WTC11 (cell line): ENCODE results near the gene MPEG1. TPM values are rescaled to one million over a fixed set of nuclear protein-coding genes. Genes with fewer than 3 reads are reported as not detected.

Experiments
- ATAC-seq: fragments of 200-7000 bp; cut with Tn5 transposase; 2 replicates; pipeline ENCODE4 v1.10.0; 2021; ENCODE audit warnings: mild to moderate bottlenecking, moderate library complexity
- CTCF ChIA-PET: fragments of 300-600 bp; sonication (Branson Sonifier 250); formaldehyde crosslinking; loops from one replicate; lab custom pipeline; 2021; ENCODE audit warnings: antibody characterized with exemption; lab: Charles Lee
- POLR2A ChIA-PET: fragments of 350-600 bp; sonication (Branson Sonifier 250); formaldehyde crosslinking; loops from one replicate; lab custom pipeline; 2021; ENCODE audit warnings: antibody characterized with exemption; lab: Charles Lee
- DNase-seq: peaks from one replicate; pipeline ENCODE4 v3.0.0; 2021; ENCODE audit warnings: low spot score
- H3K27ac Mint-ChIP-seq: 2 replicates; pipeline ENCODE4 v1.8.0; 2021; ENCODE audit warnings: mixed read lengths
- H3K27me3 Mint-ChIP-seq: 2 replicates; pipeline ENCODE4 v1.8.0; 2021; ENCODE audit warnings: low read depth, mild to moderate bottlenecking, moderate library complexity, mixed read lengths
- H3K36me3 Mint-ChIP-seq: 2 replicates; pipeline ENCODE4 v1.8.0; 2021; ENCODE audit warnings: mixed read lengths
- H3K4me1 Mint-ChIP-seq: 2 replicates; pipeline ENCODE4 v1.8.0; 2022; ENCODE audit warnings: mixed read lengths
- H3K4me3 Mint-ChIP-seq: 2 replicates; pipeline ENCODE4 v1.8.0; 2021; ENCODE audit warnings: mild to moderate bottlenecking, moderate library complexity, mixed read lengths
- H3K9me3 Mint-ChIP-seq: 2 replicates; pipeline ENCODE4 v1.8.0; 2021; ENCODE audit warnings: mixed read lengths
- GABPB1 ChIP-seq: sonication (generic); formaldehyde crosslinking; IDR thresholded peaks from 2 replicates; pipeline ENCODE4 v1.8.1; 2023; ENCODE audit warnings: mild to moderate bottlenecking, missing genetic modification reagents
- NR2C2 ChIP-seq: sonication (generic); formaldehyde crosslinking; IDR thresholded peaks from 2 replicates; pipeline ENCODE4 v1.8.0; 2022; ENCODE audit warnings: mild to moderate bottlenecking, missing genetic modification reagents
- RORB ChIP-seq: fragments of 250-450 bp; sonication (Bioruptor Pico); IDR thresholded peaks from 2 replicates; pipeline ENCODE4 v1.9.0; 2021; ENCODE audit warnings: mild to moderate bottlenecking
- TP53 ChIP-seq: sonication (generic); formaldehyde crosslinking; IDR thresholded peaks from 2 replicates; pipeline ENCODE4 v1.8.1; 2023; ENCODE audit warnings: mild to moderate bottlenecking, missing genetic modification reagents
- ZNF121 ChIP-seq: sonication (generic); formaldehyde crosslinking; IDR thresholded peaks from 2 replicates; pipeline ENCODE4 v1.8.0; 2023; ENCODE audit warnings: missing genetic modification reagents
- total RNA-seq: library from RNA; stranded (reverse); gene quantifications from 3 replicates; pipeline ENCODE4 v1.2.3, GENCODE V29; 2021
- TF ChIP-seq, protein P1 (sequence below): sonication (generic); formaldehyde crosslinking; IDR thresholded peaks from 2 replicates; pipeline ENCODE4 v1.8.1; 2022; ENCODE audit warnings: mild to moderate bottlenecking, missing genetic modification reagents, moderate library complexity, borderline replicate concordance
- TF ChIP-seq, protein P2 (sequence below): sonication (generic); formaldehyde crosslinking; IDR thresholded peaks from 2 replicates; pipeline ENCODE4 v1.8.1; 2023; ENCODE audit warnings: mild to moderate bottlenecking, missing genetic modification reagents
- TF ChIP-seq, protein P3 (sequence below): sonication (generic); formaldehyde crosslinking; conservative IDR thresholded peaks from 2 replicates; pipeline ENCODE4 v1.8.1; 2022; ENCODE audit warnings: mild to moderate bottlenecking, missing genetic modification reagents
- TF ChIP-seq, protein P4 (sequence below): sonication (generic); formaldehyde crosslinking; IDR thresholded peaks from 2 replicates; pipeline ENCODE4 v1.8.1; 2023; ENCODE audit warnings: mild to moderate bottlenecking, missing genetic modification reagents, borderline replicate concordance
- TF ChIP-seq, protein P5 (sequence below): sonication (generic); formaldehyde crosslinking; IDR thresholded peaks from 2 replicates; pipeline ENCODE4 v1.8.0; 2023; ENCODE audit warnings: missing genetic modification reagents, mild to moderate bottlenecking, borderline replicate concordance
- TF ChIP-seq, protein P6 (sequence below): fragments of 250-450 bp; sonication (Bioruptor Pico); IDR thresholded peaks from 2 replicates; pipeline ENCODE4 v1.9.0; 2021; ENCODE audit warnings: moderate library complexity, mild to moderate bottlenecking, inconsistent platforms, borderline replicate concordance
- TF ChIP-seq, protein P7 (sequence below): sonication (generic); formaldehyde crosslinking; IDR thresholded peaks from 2 replicates; pipeline ENCODE4 v1.8.0; 2022; ENCODE audit warnings: mild to moderate bottlenecking, missing genetic modification reagents

The MPEG1 gene
- total RNA-seq, 1 experiment from 2014 or later = 0.09 TPM

DNA sequence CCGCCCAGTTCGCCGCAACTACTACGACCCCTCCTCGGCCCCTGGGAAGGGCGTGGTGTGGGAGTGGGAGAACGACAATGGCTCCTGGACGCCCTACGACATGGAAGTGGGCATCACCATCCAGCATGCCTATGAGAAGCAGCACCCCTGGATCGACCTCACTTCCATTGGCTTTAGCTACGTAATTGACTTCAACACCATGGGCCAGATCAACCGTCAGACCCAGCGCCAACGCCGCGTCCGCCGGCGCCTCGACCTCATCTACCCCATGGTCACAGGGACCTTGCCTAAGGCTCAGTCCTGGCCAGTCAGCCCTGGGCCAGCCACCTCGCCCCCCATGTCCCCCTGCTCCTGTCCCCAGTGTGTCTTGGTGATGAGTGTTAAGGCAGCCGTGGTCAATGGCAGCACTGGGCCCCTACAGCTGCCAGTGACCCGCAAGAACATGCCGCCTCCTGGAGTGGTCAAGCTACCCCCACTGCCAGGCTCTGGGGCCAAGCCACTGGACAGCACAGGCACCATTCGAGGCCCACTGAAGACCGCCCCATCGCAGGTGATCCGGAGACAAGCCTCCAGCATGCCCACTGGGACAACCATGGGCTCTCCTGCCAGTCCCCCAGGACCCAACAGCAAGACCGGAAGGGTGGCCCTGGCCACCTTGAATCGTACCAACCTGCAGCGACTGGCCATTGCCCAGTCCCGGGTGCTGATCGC is 30.8 kb downstream of the MPEG1 start:
- ChIA-PET POLR2A (interaction anchor here (0.9 to 1.0 kb wide), 2 partner anchors 8 to 24 kb away, joined by 6 read pairs; no protein-coding TSS in a partner anchor), CTCF (interaction anchor here (0.5 to 8.6 kb wide), 26 partner anchors 10 to 521 kb away, joined by 3 to 382 read pairs (median 4); partner anchors contain the start of genes DTX4, FAM111A and OR5A2)
- no peak overlapping the region for H3K4me3 Mint-ChIP-seq
- H3K9me3 Mint-ChIP-seq = peaks cover 15% of the 10 kb centered on the region
- DNase-seq (no peak), ATAC-seq (no peak)
- TF ChIP-seq, protein P1, sequence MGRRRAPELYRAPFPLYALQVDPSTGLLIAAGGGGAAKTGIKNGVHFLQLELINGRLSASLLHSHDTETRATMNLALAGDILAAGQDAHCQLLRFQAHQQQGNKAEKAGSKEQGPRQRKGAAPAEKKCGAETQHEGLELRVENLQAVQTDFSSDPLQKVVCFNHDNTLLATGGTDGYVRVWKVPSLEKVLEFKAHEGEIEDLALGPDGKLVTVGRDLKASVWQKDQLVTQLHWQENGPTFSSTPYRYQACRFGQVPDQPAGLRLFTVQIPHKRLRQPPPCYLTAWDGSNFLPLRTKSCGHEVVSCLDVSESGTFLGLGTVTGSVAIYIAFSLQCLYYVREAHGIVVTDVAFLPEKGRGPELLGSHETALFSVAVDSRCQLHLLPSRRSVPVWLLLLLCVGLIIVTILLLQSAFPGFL = no peak
- TF ChIP-seq, protein P2, sequence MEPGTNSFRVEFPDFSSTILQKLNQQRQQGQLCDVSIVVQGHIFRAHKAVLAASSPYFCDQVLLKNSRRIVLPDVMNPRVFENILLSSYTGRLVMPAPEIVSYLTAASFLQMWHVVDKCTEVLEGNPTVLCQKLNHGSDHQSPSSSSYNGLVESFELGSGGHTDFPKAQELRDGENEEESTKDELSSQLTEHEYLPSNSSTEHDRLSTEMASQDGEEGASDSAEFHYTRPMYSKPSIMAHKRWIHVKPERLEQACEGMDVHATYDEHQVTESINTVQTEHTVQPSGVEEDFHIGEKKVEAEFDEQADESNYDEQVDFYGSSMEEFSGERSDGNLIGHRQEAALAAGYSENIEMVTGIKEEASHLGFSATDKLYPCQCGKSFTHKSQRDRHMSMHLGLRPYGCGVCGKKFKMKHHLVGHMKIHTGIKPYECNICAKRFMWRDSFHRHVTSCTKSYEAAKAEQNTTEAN (CRISPR knock-in tag) = no peak
- no peak for TF ChIP-seq NR2C2 (CRISPR knock-in tag)
- TF ChIP-seq, protein P3, sequence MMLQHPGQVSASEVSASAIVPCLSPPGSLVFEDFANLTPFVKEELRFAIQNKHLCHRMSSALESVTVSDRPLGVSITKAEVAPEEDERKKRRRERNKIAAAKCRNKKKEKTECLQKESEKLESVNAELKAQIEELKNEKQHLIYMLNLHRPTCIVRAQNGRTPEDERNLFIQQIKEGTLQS (CRISPR knock-in tag) = no peak
- TF ChIP-seq RORB = no peak
- TF ChIP-seq TP53 (CRISPR knock-in tag) = no peak
- TF ChIP-seq ZNF121 (CRISPR knock-in tag) = no peak
- TF ChIP-seq, protein P4, sequence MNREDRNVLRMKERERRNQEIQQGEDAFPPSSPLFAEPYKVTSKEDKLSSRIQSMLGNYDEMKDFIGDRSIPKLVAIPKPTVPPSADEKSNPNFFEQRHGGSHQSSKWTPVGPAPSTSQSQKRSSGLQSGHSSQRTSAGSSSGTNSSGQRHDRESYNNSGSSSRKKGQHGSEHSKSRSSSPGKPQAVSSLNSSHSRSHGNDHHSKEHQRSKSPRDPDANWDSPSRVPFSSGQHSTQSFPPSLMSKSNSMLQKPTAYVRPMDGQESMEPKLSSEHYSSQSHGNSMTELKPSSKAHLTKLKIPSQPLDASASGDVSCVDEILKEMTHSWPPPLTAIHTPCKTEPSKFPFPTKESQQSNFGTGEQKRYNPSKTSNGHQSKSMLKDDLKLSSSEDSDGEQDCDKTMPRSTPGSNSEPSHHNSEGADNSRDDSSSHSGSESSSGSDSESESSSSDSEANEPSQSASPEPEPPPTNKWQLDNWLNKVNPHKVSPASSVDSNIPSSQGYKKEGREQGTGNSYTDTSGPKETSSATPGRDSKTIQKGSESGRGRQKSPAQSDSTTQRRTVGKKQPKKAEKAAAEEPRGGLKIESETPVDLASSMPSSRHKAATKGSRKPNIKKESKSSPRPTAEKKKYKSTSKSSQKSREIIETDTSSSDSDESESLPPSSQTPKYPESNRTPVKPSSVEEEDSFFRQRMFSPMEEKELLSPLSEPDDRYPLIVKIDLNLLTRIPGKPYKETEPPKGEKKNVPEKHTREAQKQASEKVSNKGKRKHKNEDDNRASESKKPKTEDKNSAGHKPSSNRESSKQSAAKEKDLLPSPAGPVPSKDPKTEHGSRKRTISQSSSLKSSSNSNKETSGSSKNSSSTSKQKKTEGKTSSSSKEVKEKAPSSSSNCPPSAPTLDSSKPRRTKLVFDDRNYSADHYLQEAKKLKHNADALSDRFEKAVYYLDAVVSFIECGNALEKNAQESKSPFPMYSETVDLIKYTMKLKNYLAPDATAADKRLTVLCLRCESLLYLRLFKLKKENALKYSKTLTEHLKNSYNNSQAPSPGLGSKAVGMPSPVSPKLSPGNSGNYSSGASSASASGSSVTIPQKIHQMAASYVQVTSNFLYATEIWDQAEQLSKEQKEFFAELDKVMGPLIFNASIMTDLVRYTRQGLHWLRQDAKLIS (CRISPR knock-in tag) = no peak
- peaks cover 35% of the 10 kb centered on the region for H3K36me3 Mint-ChIP-seq
- peaks cover 31% of the 10 kb centered on the region for H3K4me1 Mint-ChIP-seq
- no peaks in the 10 kb centered on the region; the same call in 1 of the 2 replicates for H3K27me3 Mint-ChIP-seq
- no peak overlapping the region for H3K27ac Mint-ChIP-seq

DNA sequence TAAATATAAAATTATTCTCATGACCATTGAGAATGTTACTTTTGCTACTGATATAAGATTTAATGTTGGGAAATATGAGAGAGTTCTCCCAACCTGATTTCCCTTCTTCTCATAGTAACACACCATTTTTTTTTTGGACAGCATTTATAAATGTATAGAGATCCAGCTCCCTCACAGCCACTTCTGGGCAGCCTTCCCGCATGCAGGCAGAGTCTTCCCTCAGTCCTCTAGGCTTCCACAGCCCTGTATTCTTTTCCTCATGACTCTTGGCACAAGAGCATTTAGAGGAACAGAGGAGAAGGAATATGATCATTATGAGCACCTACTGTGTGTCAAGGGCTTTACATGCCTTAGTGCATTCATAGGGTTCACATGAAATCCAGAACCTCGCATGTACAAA is 31.8 kb downstream of the MPEG1 start:
- peaks cover 31% of the 10 kb centered on the region for H3K4me1 Mint-ChIP-seq
- peaks cover 35% of the 10 kb centered on the region for H3K36me3 Mint-ChIP-seq
- POLR2A ChIA-PET = no interaction called here
- DNase-seq (no peak), ATAC-seq (no peak)
- CTCF ChIA-PET = interaction anchor here (1.4 to 8.6 kb wide), 4 partner anchors 9 to 45 kb away, joined by 3 to 382 read pairs (median 7); partner anchors contain the start of gene DTX4
- H3K9me3 Mint-ChIP-seq = peaks cover 15% of the 10 kb centered on the region
- TF ChIP-seq GABPB1 = no peak
- TF ChIP-seq, protein P5, sequence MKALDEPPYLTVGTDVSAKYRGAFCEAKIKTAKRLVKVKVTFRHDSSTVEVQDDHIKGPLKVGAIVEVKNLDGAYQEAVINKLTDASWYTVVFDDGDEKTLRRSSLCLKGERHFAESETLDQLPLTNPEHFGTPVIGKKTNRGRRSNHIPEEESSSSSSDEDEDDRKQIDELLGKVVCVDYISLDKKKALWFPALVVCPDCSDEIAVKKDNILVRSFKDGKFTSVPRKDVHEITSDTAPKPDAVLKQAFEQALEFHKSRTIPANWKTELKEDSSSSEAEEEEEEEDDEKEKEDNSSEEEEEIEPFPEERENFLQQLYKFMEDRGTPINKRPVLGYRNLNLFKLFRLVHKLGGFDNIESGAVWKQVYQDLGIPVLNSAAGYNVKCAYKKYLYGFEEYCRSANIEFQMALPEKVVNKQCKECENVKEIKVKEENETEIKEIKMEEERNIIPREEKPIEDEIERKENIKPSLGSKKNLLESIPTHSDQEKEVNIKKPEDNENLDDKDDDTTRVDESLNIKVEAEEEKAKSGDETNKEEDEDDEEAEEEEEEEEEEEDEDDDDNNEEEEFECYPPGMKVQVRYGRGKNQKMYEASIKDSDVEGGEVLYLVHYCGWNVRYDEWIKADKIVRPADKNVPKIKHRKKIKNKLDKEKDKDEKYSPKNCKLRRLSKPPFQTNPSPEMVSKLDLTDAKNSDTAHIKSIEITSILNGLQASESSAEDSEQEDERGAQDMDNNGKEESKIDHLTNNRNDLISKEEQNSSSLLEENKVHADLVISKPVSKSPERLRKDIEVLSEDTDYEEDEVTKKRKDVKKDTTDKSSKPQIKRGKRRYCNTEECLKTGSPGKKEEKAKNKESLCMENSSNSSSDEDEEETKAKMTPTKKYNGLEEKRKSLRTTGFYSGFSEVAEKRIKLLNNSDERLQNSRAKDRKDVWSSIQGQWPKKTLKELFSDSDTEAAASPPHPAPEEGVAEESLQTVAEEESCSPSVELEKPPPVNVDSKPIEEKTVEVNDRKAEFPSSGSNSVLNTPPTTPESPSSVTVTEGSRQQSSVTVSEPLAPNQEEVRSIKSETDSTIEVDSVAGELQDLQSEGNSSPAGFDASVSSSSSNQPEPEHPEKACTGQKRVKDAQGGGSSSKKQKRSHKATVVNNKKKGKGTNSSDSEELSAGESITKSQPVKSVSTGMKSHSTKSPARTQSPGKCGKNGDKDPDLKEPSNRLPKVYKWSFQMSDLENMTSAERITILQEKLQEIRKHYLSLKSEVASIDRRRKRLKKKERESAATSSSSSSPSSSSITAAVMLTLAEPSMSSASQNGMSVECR = no peak
- TF ChIP-seq, protein P6, sequence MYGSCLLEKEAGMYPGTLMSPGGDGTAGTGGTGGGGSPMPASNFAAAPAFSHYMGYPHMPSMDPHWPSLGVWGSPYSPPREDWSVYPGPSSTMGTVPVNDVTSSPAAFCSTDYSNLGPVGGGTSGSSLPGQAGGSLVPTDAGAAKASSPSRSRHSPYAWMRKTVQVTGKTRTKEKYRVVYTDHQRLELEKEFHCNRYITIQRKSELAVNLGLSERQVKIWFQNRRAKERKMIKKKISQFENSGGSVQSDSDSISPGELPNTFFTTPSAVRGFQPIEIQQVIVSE (CRISPR knock-in tag) = no peak
- TF ChIP-seq, protein P7, sequence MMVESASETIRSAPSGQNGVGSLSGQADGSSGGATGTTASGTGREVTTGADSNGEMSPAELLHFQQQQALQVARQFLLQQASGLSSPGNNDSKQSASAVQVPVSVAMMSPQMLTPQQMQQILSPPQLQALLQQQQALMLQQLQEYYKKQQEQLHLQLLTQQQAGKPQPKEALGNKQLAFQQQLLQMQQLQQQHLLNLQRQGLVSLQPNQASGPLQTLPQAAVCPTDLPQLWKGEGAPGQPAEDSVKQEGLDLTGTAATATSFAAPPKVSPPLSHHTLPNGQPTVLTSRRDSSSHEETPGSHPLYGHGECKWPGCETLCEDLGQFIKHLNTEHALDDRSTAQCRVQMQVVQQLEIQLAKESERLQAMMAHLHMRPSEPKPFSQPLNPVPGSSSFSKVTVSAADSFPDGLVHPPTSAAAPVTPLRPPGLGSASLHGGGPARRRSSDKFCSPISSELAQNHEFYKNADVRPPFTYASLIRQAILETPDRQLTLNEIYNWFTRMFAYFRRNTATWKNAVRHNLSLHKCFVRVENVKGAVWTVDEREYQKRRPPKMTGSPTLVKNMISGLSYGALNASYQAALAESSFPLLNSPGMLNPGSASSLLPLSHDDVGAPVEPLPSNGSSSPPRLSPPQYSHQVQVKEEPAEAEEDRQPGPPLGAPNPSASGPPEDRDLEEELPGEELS (CRISPR knock-in tag) = no peak
- H3K27me3 Mint-ChIP-seq = no peaks in the 10 kb centered on the region; the same call in 1 of the 2 replicates
- no peak overlapping the region for H3K27ac Mint-ChIP-seq
- H3K4me3 Mint-ChIP-seq = no peak overlapping the region
